Amniotic stem cell (primary cell): ENCODE measurements around the gene SERPINB12.

Experiments used
- DNase-seq: peaks from one replicate; lab custom pipeline; 2025; lab: John Stamatoyannopoulos, UW

SERPINB12 gene

GRCh38 chr18:63542069-63542468 lies at the start of gene SERPINB12:
Gene SERPINB12, plus strand, starts transcription at chr18:63542369. Its CDS starts 13,791 bp downstream, at chr18:63556160.
- no peak for DNase-seq

GRCh38 chr18:63492851-63493250 lies 49.3 kb upstream of the SERPINB12 start:
- no peak for DNase-seq

- DNase-seq, result no peak
These were observed 46.5 kb upstream of the SERPINB12 start for GRCh38 chr18:63495675-63496074.

- DNase-seq, result no peak
These were observed 36.4 kb upstream of the SERPINB12 start for GRCh38 chr18:63505566-63506335.

- DNase-seq, result no peak
These were observed 35.9 kb upstream of the SERPINB12 start for GRCh38 chr18:63506336-63506646.

GRCh38 chr18:63508596-63508995 lies 33.6 kb upstream of the SERPINB12 start:
- DNase-seq, result no peak

- DNase-seq, result peak; percentile 17
These were observed 30.9 kb upstream of the SERPINB12 start for GRCh38 chr18:63511285-63511684.

- no peak for DNase-seq
These were observed 27.8 kb upstream of the SERPINB12 start for GRCh38 chr18:63514326-63514725.

GRCh38 chr18:63514888-63515678 lies 27.1 kb upstream of the SERPINB12 start:
- no peak for DNase-seq

GRCh38 chr18:63515801-63516200 lies 26.4 kb upstream of the SERPINB12 start:
- no peak for DNase-seq

GRCh38 chr18:63518178-63519012 lies 23.8 kb upstream of the SERPINB12 start:
- peak; percentile 71 for DNase-seq

GRCh38 chr18:63520053-63520685 lies 22.0 kb upstream of the SERPINB12 start:
- no peak for DNase-seq

GRCh38 chr18:63523660-63524059 lies 18.5 kb upstream of the SERPINB12 start:
- no peak for DNase-seq

GRCh38 chr18:63527251-63527650 lies 14.9 kb upstream of the SERPINB12 start:
- DNase-seq, result no peak

- DNase-seq, result no peak
These were observed 13.2 kb upstream of the SERPINB12 start for GRCh38 chr18:63528863-63529492.

GRCh38 chr18:63532471-63532870 lies 9.7 kb upstream of the SERPINB12 start:
- no peak for DNase-seq

GRCh38 chr18:63534615-63535014 lies 7.6 kb upstream of the SERPINB12 start:
- DNase-seq, result no peak

- DNase-seq, result no peak
These were observed 2.2 kb upstream of the SERPINB12 start for GRCh38 chr18:63539904-63540510.

GRCh38 chr18:63544017-63544416 lies 1.8 kb downstream of the SERPINB12 start:
- no peak for DNase-seq

- DNase-seq, result no peak
These were observed 2.8 kb downstream of the SERPINB12 start for GRCh38 chr18:63545000-63545399.

GRCh38 chr18:63550068-63550467 lies 7.9 kb downstream of the SERPINB12 start:
- DNase-seq, result no peak
